Activated T-helper 1 cell treated with anti-CD3 and anti-CD28 coated beads, Interleukin-12 subunit alpha, Interleukin-12 subunit beta, Interleukin-2, Interleukin-4 antibody, amounts not matched to agents 30 ng/mL and 10 ng/mL and 1 ng/mL, durations not matched to agents 14 hours and 24 hours and 36 hours (primary cell): ENCODE data around the gene NFKBIZ. TPM values are rescaled to one million over a fixed set of nuclear protein-coding genes. Genes with fewer than 3 reads are reported as not detected.
A peak's percentile ranks its signal among the peaks of the same experiment; 100 is the strongest.
"Not testable (repeated sequence)": the region's sequence is repeated elsewhere in the genome, so short reads cannot be mapped to it uniquely, and the experiment has no call there.

Source experiments
- DNase-seq: peaks from one replicate; pipeline ENCODE4 v3.0.0; 2021; ENCODE audit warnings: low spot score
- H3K27ac Mint-ChIP-seq: one replicate; pipeline ENCODE4 v1.8.0; 2021; ENCODE audit warnings: mild to moderate bottlenecking, mixed read lengths
- H3K27me3 Mint-ChIP-seq: one replicate; pipeline ENCODE4 v1.8.0; 2022; ENCODE audit warnings: mild to moderate bottlenecking, moderate library complexity, mixed read lengths; ENCODE audit not compliant: insufficient read depth
- H3K36me3 Mint-ChIP-seq: one replicate; pipeline ENCODE4 v1.8.0; 2021; ENCODE audit warnings: low read depth, mixed read lengths
- H3K4me1 Mint-ChIP-seq: one replicate; pipeline ENCODE4 v1.8.0; 2021; ENCODE audit warnings: low read depth, mixed read lengths
- H3K4me3 Mint-ChIP-seq: one replicate; pipeline ENCODE4 v1.8.0; 2021; ENCODE audit warnings: mild to moderate bottlenecking, moderate library complexity, mixed read lengths
- H3K9me3 Mint-ChIP-seq: one replicate; pipeline ENCODE4 v1.8.0; 2021; ENCODE audit warnings: mixed read lengths
- intact Hi-C: fragments of 100-400 bp; cut with micrococcal nuclease; formaldehyde crosslinking; loops from one replicate; pipeline ENCODE4 v1.15.1; 2024
- total RNA-seq: library from RNA; stranded (reverse); gene quantifications from 2 replicates; pipeline ENCODE4 v1.2.3, GENCODE V29; 2022

The NFKBIZ gene
- total RNA-seq, 1 donor from 2014 or later: 72.4 TPM

- peak overlapping the region; percentile 61 for H3K4me3 Mint-ChIP-seq
- peaks cover 88% of the 10 kb centered on the region for H3K4me1 Mint-ChIP-seq
- H3K36me3 Mint-ChIP-seq: peaks cover 89% of the 10 kb centered on the region
- intact Hi-C loops: no loop called here
- DNase-seq: no peak
- H3K27ac Mint-ChIP-seq: peak overlapping the region; percentile 37
- no peaks in the 10 kb centered on the region for H3K9me3 Mint-ChIP-seq
- H3K27me3 Mint-ChIP-seq: no peaks in the 10 kb centered on the region
These were observed 8.0 kb downstream of the NFKBIZ start for GRCh38 chr3:101857301-101857741.

- no peaks in the 10 kb centered on the region for H3K27me3 Mint-ChIP-seq
- no peak for DNase-seq
- peak overlapping the region; percentile 41 for H3K27ac Mint-ChIP-seq
- H3K9me3 Mint-ChIP-seq: no peaks in the 10 kb centered on the region
- H3K4me1 Mint-ChIP-seq: peaks cover 88% of the 10 kb centered on the region
- intact Hi-C loops: no loop called here
- no peak overlapping the region for H3K4me3 Mint-ChIP-seq
- peaks cover 81% of the 10 kb centered on the region for H3K36me3 Mint-ChIP-seq
These were observed 9.2 kb downstream of the NFKBIZ start for GRCh38 chr3:101858464-101859030.

GRCh38 chr3:101859882-101860448 is 10.7 kb downstream of the NFKBIZ start:
- intact Hi-C loops: loop anchor here (2.0 to 5.0 kb wide), 2 partner anchors 33 to 65 kb away; no protein-coding TSS in a partner anchor

GRCh38 chr3:101861212-101861788 is 12.0 kb downstream of the NFKBIZ start:
- Mint-ChIP-seq H3K4me3 (no peak overlapping the region), H3K36me3 (peaks cover 59% of the 10 kb centered on the region), H3K9me3 (no peaks in the 10 kb centered on the region), H3K27ac (peak overlapping the region; percentile 34), H3K4me1 (peaks cover 67% of the 10 kb centered on the region), H3K27me3 (no peaks in the 10 kb centered on the region)
- DNase-seq: no peak
- intact Hi-C loops: loop anchor here (1.0 to 5.0 kb wide), 5 partner anchors 10 to 75 kb away; no protein-coding TSS in a partner anchor

More at GRCh38 chr3:101859882-101860448, 10.7 kb downstream of the NFKBIZ start:
- Mint-ChIP-seq H3K4me1 (peaks cover 78% of the 10 kb centered on the region), H3K9me3 (no peaks in the 10 kb centered on the region), H3K4me3 (no peak overlapping the region), H3K27me3 (no peaks in the 10 kb centered on the region), H3K36me3 (peaks cover 69% of the 10 kb centered on the region), H3K27ac (no peak overlapping the region)
- no peak for DNase-seq

GRCh38 chr3:101861789-101862415 is 12.6 kb downstream of the NFKBIZ start:
- DNase-seq: no peak
- peaks cover 61% of the 10 kb centered on the region for H3K4me1 Mint-ChIP-seq
- intact Hi-C loops: loop anchor here (1.0 to 5.0 kb wide), 5 partner anchors 11 to 74 kb away; no protein-coding TSS in a partner anchor
- no peak overlapping the region for H3K4me3 Mint-ChIP-seq
- no peaks in the 10 kb centered on the region for H3K9me3 Mint-ChIP-seq
- H3K27me3 Mint-ChIP-seq: no peaks in the 10 kb centered on the region
- peak overlapping the region; percentile 34 for H3K27ac Mint-ChIP-seq
- H3K36me3 Mint-ChIP-seq: peaks cover 53% of the 10 kb centered on the region

- Mint-ChIP-seq H3K9me3 (no peaks in the 10 kb centered on the region), H3K4me3 (no peak overlapping the region), H3K36me3 (peaks cover 46% of the 10 kb centered on the region), H3K27me3 (no peaks in the 10 kb centered on the region), H3K27ac (no peak overlapping the region), H3K4me1 (peaks cover 54% of the 10 kb centered on the region)
- intact Hi-C loops: loop anchor here (5.0 kb wide), 1 partner anchor 35 kb away; no protein-coding TSS in a partner anchor
- no peak for DNase-seq
These were observed 13.3 kb downstream of the NFKBIZ start for GRCh38 chr3:101862416-101863165.

- H3K9me3 Mint-ChIP-seq, H3K27me3 Mint-ChIP-seq, H3K4me3 Mint-ChIP-seq, H3K27ac Mint-ChIP-seq, DNase-seq: not testable (repeated sequence)
- intact Hi-C loops: loop anchor here (5.0 kb wide), 1 partner anchor 38 kb away; no protein-coding TSS in a partner anchor
- H3K36me3 Mint-ChIP-seq: peaks cover 24% of the 10 kb centered on the region
- peaks cover 33% of the 10 kb centered on the region for H3K4me1 Mint-ChIP-seq
These were observed 15.6 kb downstream of the NFKBIZ start for GRCh38 chr3:101864926-101865325.

- no peaks in the 10 kb centered on the region for H3K27me3 Mint-ChIP-seq
- intact Hi-C loops: no loop called here
- DNase-seq: no peak
- peaks cover 17% of the 10 kb centered on the region for H3K36me3 Mint-ChIP-seq
- no peak overlapping the region for H3K4me3 Mint-ChIP-seq
- no peaks in the 10 kb centered on the region for H3K9me3 Mint-ChIP-seq
- H3K27ac Mint-ChIP-seq: no peak overlapping the region
- peaks cover 31% of the 10 kb centered on the region for H3K4me1 Mint-ChIP-seq
These were observed 16.6 kb downstream of the NFKBIZ start for GRCh38 chr3:101865751-101866509.

GRCh38 chr3:101867511-101867910 is 18.2 kb downstream of the NFKBIZ start:
- H3K36me3 Mint-ChIP-seq: peaks cover 6% of the 10 kb centered on the region
- no peak overlapping the region for H3K4me3 Mint-ChIP-seq
- peaks cover 3% of the 10 kb centered on the region for H3K27me3 Mint-ChIP-seq
- DNase-seq: no peak
- peaks cover 15% of the 10 kb centered on the region for H3K4me1 Mint-ChIP-seq
- intact Hi-C loops: no loop called here
- no peaks in the 10 kb centered on the region for H3K9me3 Mint-ChIP-seq
- H3K27ac Mint-ChIP-seq: no peak overlapping the region

- intact Hi-C loops: no loop called here
- peaks cover under 1% of the 10 kb centered on the region for H3K9me3 Mint-ChIP-seq
- peaks cover 4% of the 10 kb centered on the region for H3K36me3 Mint-ChIP-seq
- H3K27me3 Mint-ChIP-seq: peaks cover 3% of the 10 kb centered on the region
- DNase-seq: no peak
- no peak overlapping the region for H3K27ac Mint-ChIP-seq
- H3K4me3 Mint-ChIP-seq: no peak overlapping the region
- H3K4me1 Mint-ChIP-seq: peaks cover 11% of the 10 kb centered on the region
These were observed 18.7 kb downstream of the NFKBIZ start for GRCh38 chr3:101867996-101868395.

GRCh38 chr3:101868534-101869464 is 19.5 kb downstream of the NFKBIZ start:
- H3K4me1 Mint-ChIP-seq: peaks cover 8% of the 10 kb centered on the region
- peaks cover 3% of the 10 kb centered on the region for H3K27me3 Mint-ChIP-seq
- H3K4me3 Mint-ChIP-seq: no peak overlapping the region
- H3K27ac Mint-ChIP-seq: no peak overlapping the region
- peaks cover 6% of the 10 kb centered on the region for H3K9me3 Mint-ChIP-seq
- DNase-seq: no peak
- no peaks in the 10 kb centered on the region for H3K36me3 Mint-ChIP-seq
- intact Hi-C loops: no loop called here
